ENCODE results near the gene GIT1. TPM values are rescaled to one million over a fixed set of nuclear protein-coding genes. Genes with fewer than 3 reads are reported as not detected.

Gene GIT1
- polyA plus RNA-seq, 4 donors, result 36.9 to 54.5 (median 41.7) TPM

- DNase-seq (ENCODE audit: low read depth in 4 of 4, low spot score in 3 of 4), result no peak
Measured at GRCh38 chr17:29594519-29595090, 5.2 kb upstream of the GIT1 start.

GRCh38 chr17:29593591-29594518, 4.4 kb upstream of the GIT1 start:
- no peak for DNase-seq (ENCODE audit: low read depth in 4 of 4, low spot score in 3 of 4)

- no peak for DNase-seq (ENCODE audit: low read depth in 4 of 4, low spot score in 3 of 4)
Measured at GRCh38 chr17:29592850-29593551, 3.6 kb upstream of the GIT1 start, which contains the start of gene ANKRD13B. Gene ANKRD13B (plus strand): TSS chr17:29593132. CDS start chr17:29593622, 490 bp downstream.

- DNase-seq (ENCODE audit: low read depth in 4 of 4, low spot score in 3 of 4), result peak; percentile 77 to 88 (median 84)
Measured at GRCh38 chr17:29591737-29592608, 2.5 kb upstream of the GIT1 start.

- DNase-seq (ENCODE audit: low read depth in 4 of 4, low spot score in 3 of 4), result no peak
Measured at GRCh38 chr17:29591146-29591736, 1.8 kb upstream of the GIT1 start.

GRCh38 chr17:29590411-29591145, 1.1 kb upstream of the GIT1 start:
- DNase-seq (ENCODE audit: low read depth in 4 of 4, low spot score in 3 of 4), result no peak

- no peak for DNase-seq (ENCODE audit: low read depth in 4 of 4, low spot score in 3 of 4)
Measured at GRCh38 chr17:29588562-29589411, 661 bp downstream of the GIT1 start.

- no peak for DNase-seq (ENCODE audit: low read depth in 4 of 4, low spot score in 3 of 4)
Measured at GRCh38 chr17:29588017-29588561, 1.4 kb downstream of the GIT1 start.

GRCh38 chr17:29587591-29587990, 1.9 kb downstream of the GIT1 start:
- DNase-seq (ENCODE audit: low read depth in 4 of 4, low spot score in 3 of 4), result no peak

- no peak for DNase-seq (ENCODE audit: low read depth in 4 of 4, low spot score in 3 of 4)
Measured at GRCh38 chr17:29586676-29587469, 2.6 kb downstream of the GIT1 start.

- DNase-seq (ENCODE audit: low read depth in 4 of 4, low spot score in 3 of 4), result no peak
Measured at GRCh38 chr17:29585080-29585751, 4.2 kb downstream of the GIT1 start.

- DNase-seq (ENCODE audit: low read depth in 4 of 4, low spot score in 3 of 4), result no peak
Measured at GRCh38 chr17:29584452-29585079, 4.9 kb downstream of the GIT1 start.

- DNase-seq (ENCODE audit: low read depth in 4 of 4, low spot score in 3 of 4), result no peak
Measured at GRCh38 chr17:29583324-29584248, 5.9 kb downstream of the GIT1 start.

- no peak for DNase-seq (ENCODE audit: low read depth in 4 of 4, low spot score in 3 of 4)
Measured at GRCh38 chr17:29582772-29583171, 6.7 kb downstream of the GIT1 start.

GRCh38 chr17:29582254-29582765, 7.1 kb downstream of the GIT1 start:
- no peak for DNase-seq (ENCODE audit: low read depth in 4 of 4, low spot score in 3 of 4)

Measured in left renal pelvis (tissue), 4 donors.